ENCODE results near the gene CD55.

Gene CD55

GRCh38 chr1:207321079-207321789 lies at the start of gene CD55:
Gene CD55, plus strand, starts transcription at chr1:207321678. Its CDS starts 88 bp downstream, at chr1:207321766.
- Histone ChIP-seq H3K4me3 (ENCODE audit: low read depth, low read length) (peak within 1 kb of the TSS; percentile 85), H3K4me2 (ENCODE audit: low read length) (peak within 1 kb of the TSS; percentile 55), H3K36me3 (ENCODE audit: control insufficient read depth, insufficient read depth, low read length) (no peaks in the 10 kb centered on the region), H2AFZ (peak within 1 kb of the TSS; percentile 97), H3K4me1 (no peaks in the 10 kb centered on the region), H3K27ac (peak within 1 kb of the TSS; percentile 84), H3K79me2 (no peaks in the 10 kb centered on the region), H3K9me3 (ENCODE audit: control insufficient read depth, low read length) (no peaks in the 10 kb centered on the region), H3K9ac (peak within 1 kb of the TSS; percentile 76), H3K27me3 (ENCODE audit: control insufficient read depth, insufficient read depth, low read length) (no peaks in the 10 kb centered on the region)
- peak; percentile 4 for TF ChIP-seq CTCF (IDR thresholded peaks at IDR 0.05)

- H3K36me3 ChIP-seq (ENCODE audit: control insufficient read depth, insufficient read depth, low read length) = no peaks in the 10 kb centered on the region
- H3K9me3 ChIP-seq (ENCODE audit: control insufficient read depth, low read length) = no peaks in the 10 kb centered on the region
- no peak for TF ChIP-seq CTCF (IDR thresholded peaks at IDR 0.05)
- H3K27me3 ChIP-seq (ENCODE audit: control insufficient read depth, insufficient read depth, low read length) = no peaks in the 10 kb centered on the region
- no peak overlapping the region for H3K9ac ChIP-seq
- H3K4me1 ChIP-seq = no peaks in the 10 kb centered on the region
- no peak overlapping the region for H3K4me3 ChIP-seq (ENCODE audit: low read depth, low read length)
- H3K79me2 ChIP-seq = no peaks in the 10 kb centered on the region
- no peak overlapping the region for H2AFZ ChIP-seq
- H3K27ac ChIP-seq = no peak overlapping the region
- no peak overlapping the region for H3K4me2 ChIP-seq (ENCODE audit: low read length)
These were observed 46.6 kb upstream of the CD55 start for GRCh38 chr1:207274882-207275281.

- TF ChIP-seq CTCF (IDR thresholded peaks at IDR 0.05) = no peak
- H3K27ac ChIP-seq = no peak overlapping the region
- H3K4me3 ChIP-seq (ENCODE audit: low read depth, low read length) = no peak overlapping the region
- no peak overlapping the region for H3K9ac ChIP-seq
- no peaks in the 10 kb centered on the region for H3K4me1 ChIP-seq
- no peak overlapping the region for H2AFZ ChIP-seq
- no peaks in the 10 kb centered on the region for H3K27me3 ChIP-seq (ENCODE audit: control insufficient read depth, insufficient read depth, low read length)
- no peaks in the 10 kb centered on the region for H3K9me3 ChIP-seq (ENCODE audit: control insufficient read depth, low read length)
- H3K79me2 ChIP-seq = no peaks in the 10 kb centered on the region
- H3K4me2 ChIP-seq (ENCODE audit: low read length) = no peak overlapping the region
- no peaks in the 10 kb centered on the region for H3K36me3 ChIP-seq (ENCODE audit: control insufficient read depth, insufficient read depth, low read length)
These were observed 45.0 kb upstream of the CD55 start for GRCh38 chr1:207276465-207276864.

GRCh38 chr1:207277241-207277640 lies 44.2 kb upstream of the CD55 start:
- no peak overlapping the region for H3K4me2 ChIP-seq (ENCODE audit: low read length)
- H3K4me3 ChIP-seq (ENCODE audit: low read depth, low read length) = no peak overlapping the region
- no peaks in the 10 kb centered on the region for H3K4me1 ChIP-seq
- no peak overlapping the region for H3K27ac ChIP-seq
- no peaks in the 10 kb centered on the region for H3K9me3 ChIP-seq (ENCODE audit: control insufficient read depth, low read length)
- no peak for TF ChIP-seq CTCF (IDR thresholded peaks at IDR 0.05)
- no peaks in the 10 kb centered on the region for H3K27me3 ChIP-seq (ENCODE audit: control insufficient read depth, insufficient read depth, low read length)
- no peaks in the 10 kb centered on the region for H3K79me2 ChIP-seq
- no peak overlapping the region for H2AFZ ChIP-seq
- H3K36me3 ChIP-seq (ENCODE audit: control insufficient read depth, insufficient read depth, low read length) = no peaks in the 10 kb centered on the region
- H3K9ac ChIP-seq = no peak overlapping the region

GRCh38 chr1:207279652-207280051 lies 41.8 kb upstream of the CD55 start:
- Histone ChIP-seq H3K27me3 (ENCODE audit: control insufficient read depth, insufficient read depth, low read length) (no peaks in the 10 kb centered on the region), H3K79me2 (no peaks in the 10 kb centered on the region), H3K4me3 (ENCODE audit: low read depth, low read length) (no peak overlapping the region), H3K4me1 (no peaks in the 10 kb centered on the region), H3K36me3 (ENCODE audit: control insufficient read depth, insufficient read depth, low read length) (no peaks in the 10 kb centered on the region), H2AFZ (no peak overlapping the region), H3K27ac (no peak overlapping the region), H3K9me3 (ENCODE audit: control insufficient read depth, low read length) (no peaks in the 10 kb centered on the region), H3K9ac (no peak overlapping the region), H3K4me2 (ENCODE audit: low read length) (no peak overlapping the region)
- no peak for TF ChIP-seq CTCF (IDR thresholded peaks at IDR 0.05)

All from parathyroid adenoma (tissue), 2 donors.